Measurements from ENCODE around the gene ASGR1. TPM values are rescaled to one million over a fixed set of nuclear protein-coding genes. Genes with fewer than 3 reads are reported as not detected.
"Not testable (repeated sequence)": the region's sequence is repeated elsewhere in the genome, so short reads cannot be mapped to it uniquely, and the experiment has no call there.

The ASGR1 gene
- total RNA-seq, 1 donor from 2014 or later, result 0.91 TPM

GRCh38 chr17:7127501-7127900, 51.7 kb downstream of the ASGR1 start:
- intact Hi-C loops (cut with micrococcal nuclease), result not testable (repeated sequence)

GRCh38 chr17:7126386-7126785, 52.8 kb downstream of the ASGR1 start:
- intact Hi-C loops (cut with micrococcal nuclease), result not testable (repeated sequence)

- intact Hi-C loops (cut with micrococcal nuclease), result no loop called here
Observed at GRCh38 chr17:7124923-7125322, 54.2 kb downstream of the ASGR1 start.

GRCh38 chr17:7123844-7124243, 55.3 kb downstream of the ASGR1 start:
- intact Hi-C loops (cut with micrococcal nuclease), result no loop called here

Other genes starting within 250 kb of the ASGR1 start
- gene ALOX12, start 183.3 kb downstream of the ASGR1 start, total RNA-seq, result not detected in 2 replicates
- gene RNASEK, start 166.7 kb downstream of the ASGR1 start, total RNA-seq, result 138 and 139 TPM in 2 replicates
- 0.36 and 0.39 TPM in 2 replicates for gene BCL6B, start 156.3 kb downstream of the ASGR1 start, total RNA-seq
- gene SLC16A13, start 143.4 kb downstream of the ASGR1 start, total RNA-seq, result 19.5 and 19.9 TPM in 2 replicates
- 0.09 TPM in 2 replicates for gene SLC16A11, start 135.3 kb downstream of the ASGR1 start, total RNA-seq
- not detected in 2 replicates for gene CLEC10A, start 99.1 kb downstream of the ASGR1 start, total RNA-seq
- not detected in 2 replicates for gene ASGR2, start 64.5 kb downstream of the ASGR1 start, total RNA-seq
- gene DLG4, start 40.5 kb upstream of the ASGR1 start, total RNA-seq, result 9.1 and 9.6 TPM in 2 replicates
- 340 and 346 TPM in 2 replicates for gene ACADVL, start 40.6 kb upstream of the ASGR1 start, total RNA-seq
- 46.4 and 51.1 TPM in 2 replicates for gene DVL2, start 55.1 kb upstream of the ASGR1 start, total RNA-seq
- 53.4 and 55.1 TPM in 2 replicates for gene PHF23, start 60.1 kb upstream of the ASGR1 start, total RNA-seq
- 223 and 242 TPM in 2 replicates for gene GABARAP, start 63.1 kb upstream of the ASGR1 start, total RNA-seq
- 170 and 179 TPM in 2 replicates for gene CTDNEP1, start 72.4 kb upstream of the ASGR1 start, total RNA-seq
- 56.5 and 57.8 TPM in 2 replicates for gene ELP5, start 72.8 kb upstream of the ASGR1 start, total RNA-seq
- gene CLDN7, start 83.1 kb upstream of the ASGR1 start, total RNA-seq, result 0.32 and 0.39 TPM in 2 replicates
- 0.07 TPM in 1 of 2 replicates, not detected in the other for gene SLC2A4, start 102.3 kb upstream of the ASGR1 start, total RNA-seq
- 1.3 and 1.4 TPM in 2 replicates for gene YBX2, start 115.3 kb upstream of the ASGR1 start, total RNA-seq
- gene EIF5A, start 128.3 kb upstream of the ASGR1 start, total RNA-seq, result 709 TPM in 2 replicates
- 78.5 and 83.2 TPM in 2 replicates for gene GPS2, start 136.0 kb upstream of the ASGR1 start, total RNA-seq
- 38.5 and 44.1 TPM in 2 replicates for gene NEURL4, start 150.0 kb upstream of the ASGR1 start, total RNA-seq
- 580 and 590 TPM in 2 replicates for gene ACAP1, start 157.2 kb upstream of the ASGR1 start, total RNA-seq
- 8.2 TPM in 2 replicates for gene KCTD11, start 172.8 kb upstream of the ASGR1 start, total RNA-seq
- gene TMEM95, start 175.8 kb upstream of the ASGR1 start, total RNA-seq, result not detected in 2 replicates
- 1.2 and 1.4 TPM in 2 replicates for gene TNK1, start 201.7 kb upstream of the ASGR1 start, total RNA-seq
- 141 and 147 TPM in 2 replicates for gene PLSCR3, start 215.2 kb upstream of the ASGR1 start, total RNA-seq
- 54.3 and 56.3 TPM in 2 replicates for gene TMEM256, start 224.7 kb upstream of the ASGR1 start, total RNA-seq
- 1.2 TPM in 2 replicates for gene NLGN2, start 228.5 kb upstream of the ASGR1 start, total RNA-seq
- not detected in 2 replicates for gene SPEM1, start 241.0 kb upstream of the ASGR1 start, total RNA-seq
- not detected in 2 replicates for gene SPEM2, start 246.2 kb upstream of the ASGR1 start, total RNA-seq
- gene SPEM3, start 249.5 kb upstream of the ASGR1 start, total RNA-seq, result not detected in 2 replicates